IPS-18a (cell line): ENCODE measurements around the gene ITIH2.
"Not testable (repeated sequence)": the region's sequence is repeated elsewhere in the genome, so short reads cannot be mapped to it uniquely, and the experiment has no call there.

Source experiments
- H3K27ac ChIP-seq: one replicate; pipeline ENCODE4 v1.5.1; 2013; ENCODE audit warnings: low read length
- H3K27me3 ChIP-seq: one replicate; pipeline ENCODE4 v1.6.1; 2013; ENCODE audit warnings: mild to moderate bottlenecking, low read length; ENCODE audit not compliant: control insufficient read depth, insufficient read depth
- H3K36me3 ChIP-seq: one replicate; pipeline ENCODE4 v1.6.1; 2013; ENCODE audit warnings: low read depth, low read length; ENCODE audit not compliant: control insufficient read depth
- H3K4me1 ChIP-seq: one replicate; pipeline ENCODE4 v1.6.1; 2013; ENCODE audit warnings: low read depth, low read length; ENCODE audit not compliant: control insufficient read depth
- H3K4me3 ChIP-seq: one replicate; pipeline ENCODE4 v1.5.1; 2013; ENCODE audit warnings: low read length
- H3K9ac ChIP-seq: one replicate; pipeline ENCODE4 v1.6.1; 2013; ENCODE audit warnings: mild to moderate bottlenecking, low read length, moderate library complexity
- H3K9me3 ChIP-seq: one replicate; pipeline ENCODE4 v1.6.1; 2013; ENCODE audit warnings: low read depth, low read length; ENCODE audit not compliant: control insufficient read depth

The ITIH2 gene, protein sequence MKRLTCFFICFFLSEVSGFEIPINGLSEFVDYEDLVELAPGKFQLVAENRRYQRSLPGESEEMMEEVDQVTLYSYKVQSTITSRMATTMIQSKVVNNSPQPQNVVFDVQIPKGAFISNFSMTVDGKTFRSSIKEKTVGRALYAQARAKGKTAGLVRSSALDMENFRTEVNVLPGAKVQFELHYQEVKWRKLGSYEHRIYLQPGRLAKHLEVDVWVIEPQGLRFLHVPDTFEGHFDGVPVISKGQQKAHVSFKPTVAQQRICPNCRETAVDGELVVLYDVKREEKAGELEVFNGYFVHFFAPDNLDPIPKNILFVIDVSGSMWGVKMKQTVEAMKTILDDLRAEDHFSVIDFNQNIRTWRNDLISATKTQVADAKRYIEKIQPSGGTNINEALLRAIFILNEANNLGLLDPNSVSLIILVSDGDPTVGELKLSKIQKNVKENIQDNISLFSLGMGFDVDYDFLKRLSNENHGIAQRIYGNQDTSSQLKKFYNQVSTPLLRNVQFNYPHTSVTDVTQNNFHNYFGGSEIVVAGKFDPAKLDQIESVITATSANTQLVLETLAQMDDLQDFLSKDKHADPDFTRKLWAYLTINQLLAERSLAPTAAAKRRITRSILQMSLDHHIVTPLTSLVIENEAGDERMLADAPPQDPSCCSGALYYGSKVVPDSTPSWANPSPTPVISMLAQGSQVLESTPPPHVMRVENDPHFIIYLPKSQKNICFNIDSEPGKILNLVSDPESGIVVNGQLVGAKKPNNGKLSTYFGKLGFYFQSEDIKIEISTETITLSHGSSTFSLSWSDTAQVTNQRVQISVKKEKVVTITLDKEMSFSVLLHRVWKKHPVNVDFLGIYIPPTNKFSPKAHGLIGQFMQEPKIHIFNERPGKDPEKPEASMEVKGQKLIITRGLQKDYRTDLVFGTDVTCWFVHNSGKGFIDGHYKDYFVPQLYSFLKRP

DNA sequence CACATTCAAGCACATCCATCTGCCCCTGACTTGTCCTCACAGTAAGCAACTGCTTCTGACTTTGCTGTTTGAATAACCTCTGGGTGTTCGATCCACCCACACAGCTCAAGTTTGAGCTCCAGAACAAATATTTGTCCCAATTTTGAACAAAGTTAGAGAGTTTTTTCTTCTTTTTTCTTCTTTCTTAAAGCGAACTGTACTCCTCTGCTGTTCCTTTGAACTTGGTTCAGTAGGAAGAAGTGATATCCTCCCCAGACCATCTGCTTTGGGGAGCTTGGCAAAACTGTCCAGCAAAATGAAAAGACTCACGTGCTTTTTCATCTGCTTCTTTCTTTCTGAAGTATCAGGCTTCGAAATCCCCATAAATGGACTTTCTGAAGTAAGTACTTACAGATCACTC, at the start of gene ITIH2:
Gene ITIH2, plus strand, starts transcription at position 177 of the 400 bp plus-strand sequence. Its CDS starts 119 bp downstream, at position 296.
- Histone ChIP-seq H3K4me3 (no peak within 1 kb of the TSS), H3K4me1 (no peaks in the 10 kb centered on the region), H3K9ac (no peak within 1 kb of the TSS), H3K9me3 (no peaks in the 10 kb centered on the region), H3K27me3 (no peaks in the 10 kb centered on the region), H3K27ac (no peak within 1 kb of the TSS), H3K36me3 (no peaks in the 10 kb centered on the region)

DNA sequence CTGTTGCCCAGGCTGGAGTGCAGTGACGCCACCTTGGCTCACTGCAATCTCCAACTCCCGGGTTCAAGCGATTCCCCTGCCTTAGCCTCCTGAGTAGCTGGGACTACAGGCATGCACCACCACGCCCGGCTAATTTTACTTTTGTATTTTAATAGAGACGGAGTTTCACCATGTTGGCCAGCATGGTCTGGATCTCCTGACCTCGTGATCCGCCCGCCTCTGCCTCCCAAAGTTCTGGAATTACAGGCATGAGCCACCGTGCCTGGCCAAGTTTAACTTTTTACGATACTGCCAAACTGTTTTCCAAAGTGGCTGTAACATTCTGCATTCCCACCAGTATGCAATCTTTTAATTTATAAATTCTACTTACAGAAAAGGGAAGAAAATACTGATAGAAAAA, 46.0 kb upstream of the ITIH2 start:
- not testable (repeated sequence) for H3K27me3 ChIP-seq, H3K9me3 ChIP-seq, H3K9ac ChIP-seq, H3K27ac ChIP-seq, H3K4me1 ChIP-seq, H3K4me3 ChIP-seq, H3K36me3 ChIP-seq

DNA sequence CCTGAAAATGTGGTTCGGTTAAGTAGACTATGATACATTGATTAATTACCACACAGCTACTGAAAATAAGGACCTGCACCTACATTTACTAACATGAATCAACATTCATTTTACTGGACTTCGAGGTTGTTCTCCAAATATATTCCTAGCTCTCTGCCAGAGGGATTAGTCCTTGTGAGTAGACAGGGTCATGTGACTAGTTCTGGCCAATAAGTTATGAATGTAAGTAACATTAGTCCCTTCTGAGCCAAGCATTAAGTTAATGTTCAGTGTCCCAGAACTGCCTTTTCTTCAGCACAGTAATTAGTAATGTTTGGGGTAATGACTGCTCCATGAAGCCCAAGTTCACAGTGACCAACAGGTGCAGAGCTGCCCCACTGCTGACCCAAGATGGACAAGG, 45.6 kb upstream of the ITIH2 start:
- no peaks in the 10 kb centered on the region for H3K4me1 ChIP-seq
- H3K9ac ChIP-seq = no peak overlapping the region
- H3K4me3 ChIP-seq = no peak overlapping the region
- no peaks in the 10 kb centered on the region for H3K9me3 ChIP-seq
- H3K36me3 ChIP-seq = no peaks in the 10 kb centered on the region
- H3K27ac ChIP-seq = no peak overlapping the region
- no peaks in the 10 kb centered on the region for H3K27me3 ChIP-seq

DNA sequence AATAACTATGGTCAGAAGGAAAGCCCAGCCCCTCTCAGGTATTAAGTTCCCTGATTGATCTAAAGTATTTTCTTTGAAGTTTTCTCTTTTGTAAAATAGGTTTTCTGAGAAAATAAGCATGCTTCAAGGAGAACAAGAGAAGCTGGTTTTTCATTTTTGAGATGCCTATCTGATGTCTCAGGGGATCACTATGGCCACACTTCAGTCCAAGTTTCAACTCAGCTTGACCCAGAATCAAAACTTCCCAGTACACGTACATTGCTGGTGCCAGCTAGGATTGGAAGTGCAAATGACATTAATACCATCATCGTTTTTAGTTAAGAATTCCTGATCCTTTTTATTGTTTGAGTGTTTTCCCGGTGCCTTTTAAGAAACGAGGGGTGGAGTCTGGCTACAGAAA, 43.6 kb upstream of the ITIH2 start:
- H3K4me3 ChIP-seq = no peak overlapping the region
- no peaks in the 10 kb centered on the region for H3K36me3 ChIP-seq
- peaks cover 3% of the 10 kb centered on the region for H3K27me3 ChIP-seq
- no peak overlapping the region for H3K9ac ChIP-seq
- no peaks in the 10 kb centered on the region for H3K4me1 ChIP-seq
- no peak overlapping the region for H3K27ac ChIP-seq
- no peaks in the 10 kb centered on the region for H3K9me3 ChIP-seq

DNA sequence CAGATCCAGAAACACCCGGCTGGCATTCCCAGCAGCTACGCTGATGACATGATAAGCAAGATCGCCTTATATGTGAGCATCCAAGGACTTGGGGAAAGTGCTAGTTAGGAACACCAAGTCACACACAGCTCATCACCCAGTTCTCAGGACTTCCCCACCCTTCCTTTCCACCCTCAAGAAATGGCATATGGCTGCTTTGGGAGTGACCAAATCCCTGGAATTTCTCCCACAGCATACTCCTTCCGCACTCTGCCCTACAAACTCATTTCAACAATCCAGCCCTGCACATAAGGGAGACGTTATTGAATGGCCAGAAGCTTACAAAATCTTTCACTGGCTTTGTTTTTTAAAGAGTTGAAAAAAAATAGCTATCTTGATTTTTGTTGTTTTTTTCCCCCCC, 40.6 kb upstream of the ITIH2 start:
- Histone ChIP-seq H3K9me3 (no peaks in the 10 kb centered on the region), H3K4me1 (peaks cover 9% of the 10 kb centered on the region), H3K27me3 (peaks cover 24% of the 10 kb centered on the region)

DNA sequence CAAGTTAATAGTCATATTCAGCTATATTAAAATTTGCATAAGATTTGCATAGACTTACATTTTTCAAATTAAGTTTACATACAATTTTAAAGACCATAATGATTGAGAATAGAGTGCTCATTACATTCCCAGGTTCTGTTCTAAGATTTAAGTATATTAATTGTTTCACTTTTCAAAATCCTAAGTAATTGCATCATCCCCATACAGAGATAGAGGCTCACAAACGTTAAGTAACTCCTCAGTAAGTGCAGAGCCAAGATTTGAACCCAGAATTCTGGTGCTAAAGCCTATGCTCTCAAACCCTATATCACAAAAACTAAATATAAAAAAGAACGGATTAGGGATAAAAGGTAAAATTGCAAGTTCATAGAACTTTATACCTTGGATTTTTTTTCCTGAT, 38.4 kb upstream of the ITIH2 start:
- Histone ChIP-seq H3K9me3 (no peaks in the 10 kb centered on the region), H3K9ac (no peak overlapping the region), H3K4me3 (no peak overlapping the region), H3K4me1 (peaks cover 14% of the 10 kb centered on the region), H3K27me3 (peaks cover 43% of the 10 kb centered on the region), H3K36me3 (no peaks in the 10 kb centered on the region), H3K27ac (no peak overlapping the region)

More for the DNA sequence above, 40.6 kb upstream of the ITIH2 start:
- Histone ChIP-seq H3K36me3 (no peaks in the 10 kb centered on the region), H3K4me3 (no peak overlapping the region), H3K9ac (no peak overlapping the region), H3K27ac (no peak overlapping the region)

DNA sequence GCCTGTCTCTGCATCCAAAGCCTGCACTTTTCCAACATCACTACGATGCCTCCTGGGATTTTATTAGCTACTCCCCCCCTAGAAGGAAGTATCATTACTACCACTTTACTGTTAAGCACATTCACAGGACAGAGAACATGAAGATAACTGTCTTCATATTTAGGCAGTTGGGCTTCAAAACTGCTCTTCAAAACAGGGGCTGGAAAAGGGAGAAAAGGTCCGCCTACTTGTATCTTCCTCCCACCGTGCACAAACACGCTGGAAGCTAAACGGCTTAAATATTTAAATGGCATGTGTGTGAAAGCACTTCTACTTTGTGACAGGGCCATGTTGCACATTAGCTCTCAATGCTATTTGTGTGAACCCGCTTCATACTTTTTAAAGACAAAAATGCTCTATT, 37.3 kb upstream of the ITIH2 start:
- H3K27me3 ChIP-seq = peaks cover 43% of the 10 kb centered on the region
- H3K4me3 ChIP-seq = peak overlapping the region; percentile 64
- H3K9me3 ChIP-seq = no peaks in the 10 kb centered on the region
- H3K36me3 ChIP-seq = no peaks in the 10 kb centered on the region
- H3K9ac ChIP-seq = no peak overlapping the region
- H3K4me1 ChIP-seq = peaks cover 14% of the 10 kb centered on the region
- H3K27ac ChIP-seq = no peak overlapping the region

DNA sequence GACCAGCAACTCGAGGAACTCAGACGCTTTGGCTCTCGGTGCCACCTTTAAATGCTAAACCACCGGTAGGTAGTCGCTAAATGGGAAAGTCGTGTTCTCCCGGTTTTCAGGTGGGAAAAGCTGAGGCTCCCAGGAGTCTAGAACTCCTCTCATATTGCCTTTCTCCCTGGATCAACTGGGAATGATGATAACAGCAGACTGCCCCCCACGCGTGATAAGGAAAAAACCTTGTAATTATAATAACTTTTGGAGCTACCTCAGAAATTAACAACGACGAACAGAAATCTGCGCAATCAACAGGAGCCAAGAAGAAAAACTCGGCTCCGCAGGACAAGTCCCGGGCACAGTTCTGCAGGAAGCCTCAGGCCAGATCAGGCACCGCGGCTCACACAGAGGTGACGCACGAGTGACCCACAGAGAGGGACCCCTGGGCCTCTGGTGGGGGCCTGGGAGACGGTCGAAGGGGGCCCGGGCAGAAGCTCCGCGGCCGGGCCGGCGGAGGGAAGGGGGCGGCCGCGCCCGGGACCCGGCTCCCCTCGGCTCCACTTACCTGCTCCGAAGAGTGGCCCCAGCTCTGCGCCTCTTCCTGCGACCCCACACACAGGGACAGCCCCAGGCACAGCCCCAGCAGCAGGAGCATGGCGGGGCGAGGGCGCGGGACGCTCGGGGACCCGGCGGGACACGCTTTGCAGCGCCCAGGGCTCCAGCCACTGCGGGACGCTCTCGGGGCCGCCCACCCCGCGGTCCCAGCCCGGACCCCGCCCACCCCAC, 36.7 kb upstream of the ITIH2 start, which contains the start of gene ITIH5:
Gene ITIH5, minus strand, starts transcription at position 714 of the 771 bp plus-strand sequence. Its CDS starts 74 bp downstream, at position 640.
- no peak within 1 kb of the TSS for H3K9ac ChIP-seq
- no peaks in the 10 kb centered on the region for H3K36me3 ChIP-seq
- no peak within 1 kb of the TSS for H3K27ac ChIP-seq
- H3K4me1 ChIP-seq = peaks cover 14% of the 10 kb centered on the region
- H3K9me3 ChIP-seq = no peaks in the 10 kb centered on the region
- H3K27me3 ChIP-seq = peaks cover 43% of the 10 kb centered on the region
- peak within 1 kb of the TSS; percentile 67 for H3K4me3 ChIP-seq

DNA sequence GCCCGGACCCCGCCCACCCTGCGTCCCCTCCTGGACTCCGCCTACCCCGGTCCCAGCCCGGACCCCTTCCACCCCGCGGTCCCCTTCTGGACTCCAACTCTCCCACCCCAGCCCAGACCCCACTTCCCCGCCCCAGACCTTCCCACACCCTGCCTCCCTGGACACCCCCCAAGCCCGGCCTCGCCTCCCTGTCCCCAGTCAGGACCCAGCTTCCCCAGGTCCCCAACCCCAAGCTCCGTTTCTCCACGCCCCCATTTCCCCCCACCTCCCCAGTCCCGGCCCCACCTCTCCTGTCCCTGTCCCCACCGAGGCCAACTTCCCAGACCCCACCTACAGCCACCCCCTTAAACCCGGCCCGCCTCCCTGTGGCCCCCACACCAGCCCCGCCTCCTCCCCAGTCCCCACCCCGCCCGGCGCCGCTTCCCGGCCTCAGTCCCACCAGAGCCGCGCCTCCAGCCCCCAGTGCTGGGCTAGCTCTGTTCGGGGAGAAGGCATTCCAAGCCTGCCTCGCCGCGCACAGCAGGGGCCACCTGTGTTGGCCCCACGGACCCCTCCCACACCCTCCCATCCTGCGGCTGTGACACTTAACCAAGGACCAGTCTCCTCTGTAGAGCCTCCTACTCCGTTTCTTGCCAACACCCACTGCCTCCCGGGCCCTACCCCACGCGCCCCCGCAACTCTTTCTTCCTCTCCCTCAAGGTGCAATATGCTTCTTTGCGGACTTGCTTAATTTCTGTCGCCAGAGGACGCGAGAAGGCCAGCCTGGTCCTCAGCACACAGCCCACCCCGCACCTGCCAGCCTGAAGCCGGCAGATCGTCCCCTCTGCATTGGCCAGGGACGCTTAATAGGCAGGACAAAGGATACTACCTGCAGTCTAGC, 35.6 kb upstream of the ITIH2 start:
- H3K36me3 ChIP-seq = no peaks in the 10 kb centered on the region
- no peak overlapping the region for H3K9ac ChIP-seq
- peak overlapping the region; percentile 67 for H3K4me3 ChIP-seq
- H3K4me1 ChIP-seq = peaks cover 14% of the 10 kb centered on the region
- H3K9me3 ChIP-seq = no peaks in the 10 kb centered on the region
- no peak overlapping the region for H3K27ac ChIP-seq
- peaks cover 43% of the 10 kb centered on the region for H3K27me3 ChIP-seq

DNA sequence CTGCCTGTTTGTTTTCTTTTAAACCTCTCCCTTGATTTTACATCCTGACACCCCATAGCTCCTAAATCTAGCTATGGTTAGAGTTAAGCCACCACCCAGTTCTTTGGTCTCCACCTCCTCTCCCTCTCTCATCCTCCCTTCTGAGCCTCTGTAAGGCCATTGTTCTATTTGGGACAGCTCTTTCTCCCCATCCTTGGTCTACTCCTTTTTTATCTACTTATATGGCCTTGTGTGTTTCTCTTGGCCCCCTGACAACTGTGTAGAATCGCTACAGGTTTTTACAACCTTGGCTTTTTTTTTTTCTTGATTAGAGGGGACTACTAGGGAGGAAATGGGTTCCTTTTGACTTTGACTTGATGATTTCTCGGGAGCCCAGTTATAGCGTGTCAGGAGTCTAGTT, 33.0 kb upstream of the ITIH2 start:
- H3K36me3 ChIP-seq = no peaks in the 10 kb centered on the region
- no peak overlapping the region for H3K9ac ChIP-seq
- no peak overlapping the region for H3K4me3 ChIP-seq
- peaks cover 14% of the 10 kb centered on the region for H3K4me1 ChIP-seq
- H3K9me3 ChIP-seq = no peaks in the 10 kb centered on the region
- no peak overlapping the region for H3K27ac ChIP-seq
- peaks cover 34% of the 10 kb centered on the region for H3K27me3 ChIP-seq
